ENCODE results near the gene ATP2B2.

- no peak for TF ChIP-seq CTCF (conservative IDR thresholded peaks at IDR 0.05; ENCODE audit: low read length)
- no peak for TF ChIP-seq EZH2phosphoT487 (IDR thresholded peaks at IDR 0.05; ENCODE audit: borderline replicate concordance, low read depth, low read length)
These were observed 157.6 kb downstream of the ATP2B2 start for GRCh38 chr3:10347648-10348403.
